Measurements from ENCODE around the gene ADNP. TPM values are rescaled to one million over a fixed set of nuclear protein-coding genes. Genes with fewer than 3 reads are reported as not detected.

Gene ADNP
- total RNA-seq, 1 donor from 2014 or later, result 92.7 TPM

GRCh38 chr20:50872560-50873425 lies 58.4 kb downstream of the ADNP start:
- H3K36me3 Mint-ChIP-seq (ENCODE audit: low read depth, unreplicated experiment), result peaks cover 5% of the 10 kb centered on the region
- peak; percentile 23 for DNase-seq (ENCODE audit: low spot score)

GRCh38 chr20:50870561-50871161 lies 60.6 kb downstream of the ADNP start:
- no peaks in the 10 kb centered on the region for H3K9me3 Mint-ChIP-seq (ENCODE audit: unreplicated experiment)
- H3K36me3 Mint-ChIP-seq (ENCODE audit: low read depth, unreplicated experiment), result peaks cover 5% of the 10 kb centered on the region
- peaks cover 9% of the 10 kb centered on the region for H3K27me3 Mint-ChIP-seq (ENCODE audit: unreplicated experiment)
- peak overlapping the region; percentile 85 for H3K27ac Mint-ChIP-seq (ENCODE audit: unreplicated experiment)
- H3K4me3 Mint-ChIP-seq (ENCODE audit: unreplicated experiment), result peak overlapping the region; percentile 82
- DNase-seq (ENCODE audit: low spot score), result peak; percentile 68
- H3K4me1 Mint-ChIP-seq (ENCODE audit: unreplicated experiment), result peaks cover 32% of the 10 kb centered on the region
- TF ChIP-seq CTCF (IDR thresholded peaks at IDR 0.05; ENCODE audit: unreplicated experiment), result no peak

More at GRCh38 chr20:50872560-50873425, 58.4 kb downstream of the ADNP start:
- TF ChIP-seq CTCF (IDR thresholded peaks at IDR 0.05; ENCODE audit: unreplicated experiment), result no peak
- Mint-ChIP-seq H3K4me1 (ENCODE audit: unreplicated experiment) (peaks cover 49% of the 10 kb centered on the region), H3K4me3 (ENCODE audit: unreplicated experiment) (peak overlapping the region; percentile 37), H3K9me3 (ENCODE audit: unreplicated experiment) (no peaks in the 10 kb centered on the region), H3K27me3 (ENCODE audit: unreplicated experiment) (peaks cover 10% of the 10 kb centered on the region), H3K27ac (ENCODE audit: unreplicated experiment) (peak overlapping the region; percentile 95)

- Mint-ChIP-seq H3K27me3 (ENCODE audit: unreplicated experiment) (peaks cover 6% of the 10 kb centered on the region), H3K4me1 (ENCODE audit: unreplicated experiment) (peaks cover 21% of the 10 kb centered on the region)
Observed at GRCh38 chr20:50868509-50869495, 62.4 kb downstream of the ADNP start.

GRCh38 chr20:50867805-50868204 lies 63.4 kb downstream of the ADNP start:
- no peak for DNase-seq (ENCODE audit: low spot score)
- Mint-ChIP-seq H3K9me3 (ENCODE audit: unreplicated experiment) (no peaks in the 10 kb centered on the region), H3K36me3 (ENCODE audit: low read depth, unreplicated experiment) (no peaks in the 10 kb centered on the region), H3K27ac (ENCODE audit: unreplicated experiment) (no peak overlapping the region), H3K4me3 (ENCODE audit: unreplicated experiment) (no peak overlapping the region), H3K4me1 (ENCODE audit: unreplicated experiment) (peaks cover 12% of the 10 kb centered on the region), H3K27me3 (ENCODE audit: unreplicated experiment) (peaks cover 6% of the 10 kb centered on the region)
- no peak for TF ChIP-seq CTCF (IDR thresholded peaks at IDR 0.05; ENCODE audit: unreplicated experiment)

More at GRCh38 chr20:50868509-50869495, 62.4 kb downstream of the ADNP start:
- Mint-ChIP-seq H3K36me3 (ENCODE audit: low read depth, unreplicated experiment) (peaks cover 5% of the 10 kb centered on the region), H3K27ac (ENCODE audit: unreplicated experiment) (no peak overlapping the region), H3K9me3 (ENCODE audit: unreplicated experiment) (no peaks in the 10 kb centered on the region), H3K4me3 (ENCODE audit: unreplicated experiment) (no peak overlapping the region)
- TF ChIP-seq CTCF (IDR thresholded peaks at IDR 0.05; ENCODE audit: unreplicated experiment), result no peak
- no peak for DNase-seq (ENCODE audit: low spot score)
